HCT116 (cell line): ENCODE data around the gene PRR29.

Experiments
- EGR1 ChIP-seq: IDR thresholded peaks from 2 replicates; pipeline ENCODE4 v1.6.1; 2012; ENCODE audit warnings: low read depth
- EZH2phosphoT487 ChIP-seq: fragments of 200-600 bp; IDR thresholded peaks from 2 replicates; pipeline ENCODE4 v1.6.1; 2018; ENCODE audit warnings: antibody characterized with exemption, borderline replicate concordance
- POLR2AphosphoS5 ChIP-seq: IDR thresholded peaks from 2 replicates; pipeline ENCODE4 v1.6.1; 2011; ENCODE audit warnings: mild to moderate bottlenecking, low read depth, low read length, moderate library complexity
- SIN3A ChIP-seq: IDR thresholded peaks from 2 replicates; pipeline ENCODE4 v1.6.1; 2012; ENCODE audit warnings: low read depth
- SRF ChIP-seq: IDR thresholded peaks from 2 replicates; pipeline ENCODE4 v1.6.1; 2012; ENCODE audit warnings: low read depth
- TF ChIP-seq, protein P1 (sequence below), 3 experiments: fragments of 200-600 bp in 1 of 3; sonication (generic) in 1 of 3; IDR thresholded peaks in 2 of 3; conservative IDR thresholded peaks in 1 of 3; 2 replicates each; pipeline ENCODE4 v1.5.1; 2012 to 2017; ENCODE audit warnings: low read depth in 2 of 3, low read length in 2 of 3, antibody characterized with exemption in 1 of 3, borderline replicate concordance in 1 of 3, control low read depth in 1 of 3, mild to moderate bottlenecking in 1 of 3, mixed read lengths in 1 of 3, mixed run types in 1 of 3, moderate library complexity in 1 of 3; ENCODE audit not compliant: insufficient read depth in 1 of 3
- TF ChIP-seq, protein P2 (sequence below): IDR thresholded peaks from 2 replicates; pipeline ENCODE4 v1.6.1; 2011; ENCODE audit warnings: mild to moderate bottlenecking, low read length, moderate library complexity; ENCODE audit not compliant: insufficient replicate concordance; ENCODE audit errors: extremely low read depth

DNA sequence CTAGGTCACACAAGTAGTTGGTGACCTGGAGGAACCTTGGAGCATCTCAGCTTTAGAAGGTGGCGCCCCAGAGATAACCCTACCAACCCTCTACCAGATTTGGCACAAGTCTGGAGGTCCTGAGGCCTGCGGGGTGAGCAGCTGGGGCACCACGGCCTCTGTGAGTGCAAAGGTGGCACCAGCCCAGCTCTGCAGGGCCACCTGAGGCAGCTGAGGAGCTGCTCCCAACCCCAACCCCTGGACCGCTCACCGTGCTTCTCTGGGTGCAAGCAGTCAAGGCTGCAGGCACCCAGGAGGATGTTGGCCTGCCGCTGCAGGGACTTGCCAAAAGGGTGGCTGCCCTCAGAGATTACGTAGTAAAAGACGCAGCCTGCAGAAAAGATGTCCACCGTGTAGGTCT is 50.7 kb downstream of the PRR29 start:
- TF ChIP-seq, protein P1, sequence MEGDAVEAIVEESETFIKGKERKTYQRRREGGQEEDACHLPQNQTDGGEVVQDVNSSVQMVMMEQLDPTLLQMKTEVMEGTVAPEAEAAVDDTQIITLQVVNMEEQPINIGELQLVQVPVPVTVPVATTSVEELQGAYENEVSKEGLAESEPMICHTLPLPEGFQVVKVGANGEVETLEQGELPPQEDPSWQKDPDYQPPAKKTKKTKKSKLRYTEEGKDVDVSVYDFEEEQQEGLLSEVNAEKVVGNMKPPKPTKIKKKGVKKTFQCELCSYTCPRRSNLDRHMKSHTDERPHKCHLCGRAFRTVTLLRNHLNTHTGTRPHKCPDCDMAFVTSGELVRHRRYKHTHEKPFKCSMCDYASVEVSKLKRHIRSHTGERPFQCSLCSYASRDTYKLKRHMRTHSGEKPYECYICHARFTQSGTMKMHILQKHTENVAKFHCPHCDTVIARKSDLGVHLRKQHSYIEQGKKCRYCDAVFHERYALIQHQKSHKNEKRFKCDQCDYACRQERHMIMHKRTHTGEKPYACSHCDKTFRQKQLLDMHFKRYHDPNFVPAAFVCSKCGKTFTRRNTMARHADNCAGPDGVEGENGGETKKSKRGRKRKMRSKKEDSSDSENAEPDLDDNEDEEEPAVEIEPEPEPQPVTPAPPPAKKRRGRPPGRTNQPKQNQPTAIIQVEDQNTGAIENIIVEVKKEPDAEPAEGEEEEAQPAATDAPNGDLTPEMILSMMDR (IDR thresholded peaks at IDR 0.05 in 2 of 3, conservative IDR thresholded peaks at IDR 0.05 in 1 of 3; ENCODE audit: borderline replicate concordance in 1 of 3, insufficient read depth in 1 of 3, low read depth in 2 of 3, low read length in 2 of 3) = no peak
- TF ChIP-seq SRF (no peak), EGR1 (no peak), EZH2phosphoT487 (no peak), SIN3A (no peak), POLR2AphosphoS5 (no peak)
- TF ChIP-seq, protein P2, sequence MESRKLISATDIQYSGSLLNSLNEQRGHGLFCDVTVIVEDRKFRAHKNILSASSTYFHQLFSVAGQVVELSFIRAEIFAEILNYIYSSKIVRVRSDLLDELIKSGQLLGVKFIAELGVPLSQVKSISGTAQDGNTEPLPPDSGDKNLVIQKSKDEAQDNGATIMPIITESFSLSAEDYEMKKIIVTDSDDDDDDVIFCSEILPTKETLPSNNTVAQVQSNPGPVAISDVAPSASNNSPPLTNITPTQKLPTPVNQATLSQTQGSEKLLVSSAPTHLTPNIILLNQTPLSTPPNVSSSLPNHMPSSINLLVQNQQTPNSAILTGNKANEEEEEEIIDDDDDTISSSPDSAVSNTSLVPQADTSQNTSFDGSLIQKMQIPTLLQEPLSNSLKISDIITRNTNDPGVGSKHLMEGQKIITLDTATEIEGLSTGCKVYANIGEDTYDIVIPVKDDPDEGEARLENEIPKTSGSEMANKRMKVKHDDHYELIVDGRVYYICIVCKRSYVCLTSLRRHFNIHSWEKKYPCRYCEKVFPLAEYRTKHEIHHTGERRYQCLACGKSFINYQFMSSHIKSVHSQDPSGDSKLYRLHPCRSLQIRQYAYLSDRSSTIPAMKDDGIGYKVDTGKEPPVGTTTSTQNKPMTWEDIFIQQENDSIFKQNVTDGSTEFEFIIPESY = no peak
